SK-N-SH treated with all-trans-retinoic acid at 6 μM for 48 hours (cell line): Measurements from ENCODE around the gene HINT2.

Source experiments
- ATAC-seq: fragments of 200-7000 bp; cut with Tn5 transposase; 3 replicates; pipeline ENCODE4 v1.9.1; 2020; ENCODE audit warnings: mild to moderate bottlenecking, moderate library complexity
- ARNTL ChIP-seq: fragments of 450-650 bp; formaldehyde crosslinking; IDR thresholded peaks from 2 replicates; pipeline ENCODE4 v1.5.0; 2020; ENCODE audit warnings: low read depth, mild to moderate bottlenecking, moderate library complexity, borderline replicate concordance
- BACH2 ChIP-seq: fragments of 250-450 bp; sonication (Bioruptor Pico); IDR thresholded peaks from 2 replicates; pipeline ENCODE4 v1.9.0; 2021; ENCODE audit warnings: mild to moderate bottlenecking, borderline replicate concordance
- CSDC2 ChIP-seq: fragments of 250-450 bp; sonication (Bioruptor Pico); IDR thresholded peaks from 2 replicates; pipeline ENCODE4 v1.5.0; 2020; ENCODE audit warnings: mild to moderate bottlenecking, moderate library complexity
- ESRRG ChIP-seq: fragments of 250-450 bp; sonication (Bioruptor Pico); IDR thresholded peaks from 2 replicates; pipeline ENCODE4 v1.6.1; 2021; ENCODE audit warnings: mild to moderate bottlenecking
- GLIS3 ChIP-seq: fragments of 250-450 bp; sonication (Bioruptor Pico); IDR thresholded peaks from 2 replicates; pipeline ENCODE4 v1.5.0; 2020; ENCODE audit warnings: mild to moderate bottlenecking, moderate library complexity
- ISL1 ChIP-seq: fragments of 250-450 bp; sonication (Bioruptor Pico); IDR thresholded peaks from 2 replicates; pipeline ENCODE4 v2.1.2; 2022; ENCODE audit warnings: mild to moderate bottlenecking, moderate library complexity
- PPARA ChIP-seq: fragments of 250-450 bp; sonication (Bioruptor Pico); IDR thresholded peaks from 2 replicates; pipeline ENCODE4 v1.5.0; 2020; ENCODE audit warnings: mild to moderate bottlenecking, borderline replicate concordance
- RARB ChIP-seq: fragments of 250-450 bp; sonication (Bioruptor Pico); IDR thresholded peaks from 2 replicates; pipeline ENCODE4 v1.8.0; 2021; ENCODE audit warnings: mild to moderate bottlenecking, moderate library complexity
- TOX ChIP-seq: fragments of 250-450 bp; sonication (Bioruptor Pico); IDR thresholded peaks from 2 replicates; pipeline ENCODE4 v1.8.0; 2021; ENCODE audit warnings: mild to moderate bottlenecking, moderate library complexity, borderline replicate concordance
- ZC3H10 ChIP-seq: fragments of 250-450 bp; sonication (Bioruptor Pico); IDR thresholded peaks from 2 replicates; pipeline ENCODE4 v1.5.1; 2021; ENCODE audit warnings: mild to moderate bottlenecking, moderate library complexity
- ZFP3 ChIP-seq: fragments of 250-450 bp; sonication (Bioruptor Pico); IDR thresholded peaks from 2 replicates; pipeline ENCODE4 v1.5.0; 2020; ENCODE audit warnings: mild to moderate bottlenecking, moderate library complexity
- ZFP30 ChIP-seq: fragments of 450-650 bp; formaldehyde crosslinking; IDR thresholded peaks from 2 replicates; pipeline ENCODE4 v1.5.0; 2022; ENCODE audit warnings: mild to moderate bottlenecking, moderate library complexity
- ZNF70 ChIP-seq: fragments of 450-650 bp; formaldehyde crosslinking; IDR thresholded peaks from 2 replicates; pipeline ENCODE4 v1.5.0; 2020; ENCODE audit warnings: mild to moderate bottlenecking, moderate library complexity
- ZNF8 ChIP-seq: fragments of 450-650 bp; formaldehyde crosslinking; IDR thresholded peaks from 2 replicates; pipeline ENCODE4 v1.5.0; 2020; ENCODE audit warnings: mild to moderate bottlenecking, moderate library complexity
- TF ChIP-seq, protein P1 (sequence below): fragments of 250-450 bp; sonication (Bioruptor Pico); IDR thresholded peaks from 2 replicates; pipeline ENCODE4 v1.5.1; 2021; ENCODE audit warnings: mild to moderate bottlenecking, moderate library complexity
- TF ChIP-seq, protein P2 (sequence below): fragments of 250-450 bp; sonication (Bioruptor Pico); IDR thresholded peaks from 2 replicates; pipeline ENCODE4 v1.8.0; 2021; ENCODE audit warnings: low read depth, mild to moderate bottlenecking, moderate library complexity, borderline replicate concordance
- TF ChIP-seq, protein P3 (sequence below): fragments of 250-450 bp; sonication (Bioruptor Pico); IDR thresholded peaks from 2 replicates; pipeline ENCODE4 v1.8.0; 2020; ENCODE audit warnings: mild to moderate bottlenecking, moderate library complexity, borderline replicate concordance
- TF ChIP-seq, protein P4 (sequence below): fragments of 250-450 bp; sonication (Bioruptor Pico); IDR thresholded peaks from 2 replicates; pipeline ENCODE4 v1.5.0; 2020; ENCODE audit warnings: mild to moderate bottlenecking, moderate library complexity
- TF ChIP-seq, protein P5 (sequence below): fragments of 250-450 bp; sonication (Bioruptor Pico); IDR thresholded peaks from 2 replicates; pipeline ENCODE4 v1.5.1; 2020; ENCODE audit warnings: low read depth, mild to moderate bottlenecking, moderate library complexity

The HINT2 gene

DNA sequence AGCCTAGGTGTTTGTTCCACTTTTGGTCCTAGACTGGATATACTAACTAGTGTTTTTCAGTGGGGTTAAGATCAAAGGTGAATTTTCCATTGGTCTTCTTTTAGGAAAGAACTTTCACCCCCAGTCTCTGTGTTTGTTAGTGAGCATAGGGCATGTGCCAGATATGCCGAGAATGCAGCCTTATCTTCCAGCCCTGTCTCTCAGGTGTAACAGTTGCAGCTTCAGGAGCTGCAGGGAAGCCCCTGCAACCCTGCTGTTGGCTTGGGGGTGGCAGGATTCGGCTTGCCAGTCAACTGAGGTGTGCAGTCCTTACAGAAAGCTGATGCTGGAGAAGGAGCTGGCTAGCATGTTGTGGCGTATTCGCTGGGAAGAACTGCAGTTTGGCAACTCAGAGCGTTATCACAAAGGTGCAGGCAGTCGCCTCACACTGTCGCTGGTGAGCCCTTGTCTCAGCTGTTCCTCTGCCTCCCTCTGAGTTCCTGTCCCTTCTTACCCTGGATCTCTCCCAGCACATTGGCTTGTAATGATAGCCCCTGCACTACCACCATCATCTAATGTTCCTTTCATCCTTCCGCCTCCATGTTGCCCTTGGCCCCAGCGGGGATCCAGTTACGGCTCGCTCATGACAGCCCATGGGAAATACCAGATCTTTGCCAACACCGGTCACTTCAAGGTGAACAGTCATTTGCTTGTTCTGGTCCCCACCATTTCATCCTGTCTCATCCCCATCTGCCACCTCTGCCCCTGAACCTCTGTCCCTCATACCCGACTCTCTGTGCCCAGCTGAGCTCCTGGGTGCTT is 13.3 kb downstream of the HINT2 start:
- TF ChIP-seq, protein P1, sequence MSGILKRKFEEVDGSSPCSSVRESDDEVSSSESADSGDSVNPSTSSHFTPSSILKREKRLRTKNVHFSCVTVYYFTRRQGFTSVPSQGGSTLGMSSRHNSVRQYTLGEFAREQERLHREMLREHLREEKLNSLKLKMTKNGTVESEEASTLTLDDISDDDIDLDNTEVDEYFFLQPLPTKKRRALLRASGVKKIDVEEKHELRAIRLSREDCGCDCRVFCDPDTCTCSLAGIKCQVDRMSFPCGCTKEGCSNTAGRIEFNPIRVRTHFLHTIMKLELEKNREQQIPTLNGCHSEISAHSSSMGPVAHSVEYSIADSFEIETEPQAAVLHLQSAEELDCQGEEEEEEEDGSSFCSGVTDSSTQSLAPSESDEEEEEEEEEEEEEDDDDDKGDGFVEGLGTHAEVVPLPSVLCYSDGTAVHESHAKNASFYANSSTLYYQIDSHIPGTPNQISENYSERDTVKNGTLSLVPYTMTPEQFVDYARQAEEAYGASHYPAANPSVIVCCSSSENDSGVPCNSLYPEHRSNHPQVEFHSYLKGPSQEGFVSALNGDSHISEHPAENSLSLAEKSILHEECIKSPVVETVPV (CRISPR knock-in tag) = no peak
- no peak for TF ChIP-seq ESRRG (CRISPR knock-in tag)
- TF ChIP-seq ARNTL = no peak
- TF ChIP-seq ZNF70 (CRISPR knock-in tag) = no peak
- no peak for TF ChIP-seq GLIS3 (CRISPR knock-in tag)
- TF ChIP-seq ISL1 (CRISPR knock-in tag) = no peak
- TF ChIP-seq, protein P2, sequence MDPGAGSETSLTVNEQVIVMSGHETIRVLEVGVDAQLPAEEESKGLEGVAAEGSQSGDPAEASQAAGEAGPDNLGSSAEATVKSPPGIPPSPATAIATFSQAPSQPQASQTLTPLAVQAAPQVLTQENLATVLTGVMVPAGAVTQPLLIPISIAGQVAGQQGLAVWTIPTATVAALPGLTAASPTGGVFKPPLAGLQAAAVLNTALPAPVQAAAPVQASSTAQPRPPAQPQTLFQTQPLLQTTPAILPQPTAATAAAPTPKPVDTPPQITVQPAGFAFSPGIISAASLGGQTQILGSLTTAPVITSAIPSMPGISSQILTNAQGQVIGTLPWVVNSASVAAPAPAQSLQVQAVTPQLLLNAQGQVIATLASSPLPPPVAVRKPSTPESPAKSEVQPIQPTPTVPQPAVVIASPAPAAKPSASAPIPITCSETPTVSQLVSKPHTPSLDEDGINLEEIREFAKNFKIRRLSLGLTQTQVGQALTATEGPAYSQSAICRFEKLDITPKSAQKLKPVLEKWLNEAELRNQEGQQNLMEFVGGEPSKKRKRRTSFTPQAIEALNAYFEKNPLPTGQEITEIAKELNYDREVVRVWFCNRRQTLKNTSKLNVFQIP (CRISPR knock-in tag) = no peak
- TF ChIP-seq ZFP30 (CRISPR knock-in tag) = no peak
- TF ChIP-seq, protein P3, sequence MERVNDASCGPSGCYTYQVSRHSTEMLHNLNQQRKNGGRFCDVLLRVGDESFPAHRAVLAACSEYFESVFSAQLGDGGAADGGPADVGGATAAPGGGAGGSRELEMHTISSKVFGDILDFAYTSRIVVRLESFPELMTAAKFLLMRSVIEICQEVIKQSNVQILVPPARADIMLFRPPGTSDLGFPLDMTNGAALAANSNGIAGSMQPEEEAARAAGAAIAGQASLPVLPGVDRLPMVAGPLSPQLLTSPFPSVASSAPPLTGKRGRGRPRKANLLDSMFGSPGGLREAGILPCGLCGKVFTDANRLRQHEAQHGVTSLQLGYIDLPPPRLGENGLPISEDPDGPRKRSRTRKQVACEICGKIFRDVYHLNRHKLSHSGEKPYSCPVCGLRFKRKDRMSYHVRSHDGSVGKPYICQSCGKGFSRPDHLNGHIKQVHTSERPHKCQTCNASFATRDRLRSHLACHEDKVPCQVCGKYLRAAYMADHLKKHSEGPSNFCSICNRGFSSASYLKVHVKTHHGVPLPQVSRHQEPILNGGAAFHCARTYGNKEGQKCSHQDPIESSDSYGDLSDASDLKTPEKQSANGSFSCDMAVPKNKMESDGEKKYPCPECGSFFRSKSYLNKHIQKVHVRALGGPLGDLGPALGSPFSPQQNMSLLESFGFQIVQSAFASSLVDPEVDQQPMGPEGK = no peak
- TF ChIP-seq, protein P4, sequence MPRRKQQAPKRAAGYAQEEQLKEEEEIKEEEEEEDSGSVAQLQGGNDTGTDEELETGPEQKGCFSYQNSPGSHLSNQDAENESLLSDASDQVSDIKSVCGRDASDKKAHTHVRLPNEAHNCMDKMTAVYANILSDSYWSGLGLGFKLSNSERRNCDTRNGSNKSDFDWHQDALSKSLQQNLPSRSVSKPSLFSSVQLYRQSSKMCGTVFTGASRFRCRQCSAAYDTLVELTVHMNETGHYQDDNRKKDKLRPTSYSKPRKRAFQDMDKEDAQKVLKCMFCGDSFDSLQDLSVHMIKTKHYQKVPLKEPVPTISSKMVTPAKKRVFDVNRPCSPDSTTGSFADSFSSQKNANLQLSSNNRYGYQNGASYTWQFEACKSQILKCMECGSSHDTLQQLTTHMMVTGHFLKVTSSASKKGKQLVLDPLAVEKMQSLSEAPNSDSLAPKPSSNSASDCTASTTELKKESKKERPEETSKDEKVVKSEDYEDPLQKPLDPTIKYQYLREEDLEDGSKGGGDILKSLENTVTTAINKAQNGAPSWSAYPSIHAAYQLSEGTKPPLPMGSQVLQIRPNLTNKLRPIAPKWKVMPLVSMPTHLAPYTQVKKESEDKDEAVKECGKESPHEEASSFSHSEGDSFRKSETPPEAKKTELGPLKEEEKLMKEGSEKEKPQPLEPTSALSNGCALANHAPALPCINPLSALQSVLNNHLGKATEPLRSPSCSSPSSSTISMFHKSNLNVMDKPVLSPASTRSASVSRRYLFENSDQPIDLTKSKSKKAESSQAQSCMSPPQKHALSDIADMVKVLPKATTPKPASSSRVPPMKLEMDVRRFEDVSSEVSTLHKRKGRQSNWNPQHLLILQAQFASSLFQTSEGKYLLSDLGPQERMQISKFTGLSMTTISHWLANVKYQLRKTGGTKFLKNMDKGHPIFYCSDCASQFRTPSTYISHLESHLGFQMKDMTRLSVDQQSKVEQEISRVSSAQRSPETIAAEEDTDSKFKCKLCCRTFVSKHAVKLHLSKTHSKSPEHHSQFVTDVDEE (CRISPR knock-in tag) = no peak
- no peak for TF ChIP-seq RARB (CRISPR knock-in tag)
- TF ChIP-seq ZFP3 (CRISPR knock-in tag) = no peak
- TF ChIP-seq PPARA (CRISPR knock-in tag) = no peak
- ATAC-seq = no peak

DNA sequence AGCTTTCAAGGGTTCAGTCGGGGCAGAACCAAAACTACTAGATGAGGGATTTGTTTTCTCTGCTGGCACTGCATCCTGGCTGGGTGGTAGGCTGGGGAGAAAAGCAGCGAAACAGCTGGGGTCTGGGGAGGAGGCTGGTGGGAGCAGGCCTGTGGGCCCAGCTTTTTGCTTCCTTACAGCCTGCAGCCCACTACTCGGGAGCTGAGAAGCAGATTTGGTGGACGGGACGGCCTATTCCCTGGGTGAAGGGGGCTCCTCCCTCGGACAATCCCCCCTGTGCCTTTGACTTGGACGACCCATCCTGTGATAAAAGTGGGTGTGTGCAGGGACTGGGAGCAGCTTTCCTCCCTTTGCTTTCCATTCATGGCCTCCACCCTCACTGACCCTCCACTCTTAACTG is 14.3 kb downstream of the HINT2 start:
- TF ChIP-seq, protein P5, sequence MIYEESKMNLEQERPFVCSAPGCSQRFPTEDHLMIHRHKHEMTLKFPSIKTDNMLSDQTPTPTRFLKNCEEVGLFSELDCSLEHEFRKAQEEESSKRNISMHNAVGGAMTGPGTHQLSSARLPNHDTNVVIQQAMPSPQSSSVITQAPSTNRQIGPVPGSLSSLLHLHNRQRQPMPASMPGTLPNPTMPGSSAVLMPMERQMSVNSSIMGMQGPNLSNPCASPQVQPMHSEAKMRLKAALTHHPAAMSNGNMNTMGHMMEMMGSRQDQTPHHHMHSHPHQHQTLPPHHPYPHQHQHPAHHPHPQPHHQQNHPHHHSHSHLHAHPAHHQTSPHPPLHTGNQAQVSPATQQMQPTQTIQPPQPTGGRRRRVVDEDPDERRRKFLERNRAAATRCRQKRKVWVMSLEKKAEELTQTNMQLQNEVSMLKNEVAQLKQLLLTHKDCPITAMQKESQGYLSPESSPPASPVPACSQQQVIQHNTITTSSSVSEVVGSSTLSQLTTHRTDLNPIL = no peak
- TF ChIP-seq, protein P4 (CRISPR knock-in tag) = no peak
- TF ChIP-seq, protein P3 = no peak
- no peak for TF ChIP-seq ZFP30 (CRISPR knock-in tag)
- TF ChIP-seq ZC3H10 (CRISPR knock-in tag) = no peak
- TF ChIP-seq BACH2 = no peak
- no peak for TF ChIP-seq TOX (CRISPR knock-in tag)
- no peak for TF ChIP-seq ISL1 (CRISPR knock-in tag)
- TF ChIP-seq ESRRG (CRISPR knock-in tag) = no peak
- no peak for TF ChIP-seq ARNTL
- no peak for TF ChIP-seq CSDC2 (CRISPR knock-in tag)
- no peak for TF ChIP-seq ZNF8
- TF ChIP-seq, all 23 proteins: peak for 0
- no peak for ATAC-seq
